NCI-H510A (cell line): Measurements from ENCODE around the gene KIF26B.

ENCODE experiments used
- DNase-seq: peaks from one replicate; lab custom pipeline; 2025; lab: John Stamatoyannopoulos, UW

Gene KIF26B

DNA sequence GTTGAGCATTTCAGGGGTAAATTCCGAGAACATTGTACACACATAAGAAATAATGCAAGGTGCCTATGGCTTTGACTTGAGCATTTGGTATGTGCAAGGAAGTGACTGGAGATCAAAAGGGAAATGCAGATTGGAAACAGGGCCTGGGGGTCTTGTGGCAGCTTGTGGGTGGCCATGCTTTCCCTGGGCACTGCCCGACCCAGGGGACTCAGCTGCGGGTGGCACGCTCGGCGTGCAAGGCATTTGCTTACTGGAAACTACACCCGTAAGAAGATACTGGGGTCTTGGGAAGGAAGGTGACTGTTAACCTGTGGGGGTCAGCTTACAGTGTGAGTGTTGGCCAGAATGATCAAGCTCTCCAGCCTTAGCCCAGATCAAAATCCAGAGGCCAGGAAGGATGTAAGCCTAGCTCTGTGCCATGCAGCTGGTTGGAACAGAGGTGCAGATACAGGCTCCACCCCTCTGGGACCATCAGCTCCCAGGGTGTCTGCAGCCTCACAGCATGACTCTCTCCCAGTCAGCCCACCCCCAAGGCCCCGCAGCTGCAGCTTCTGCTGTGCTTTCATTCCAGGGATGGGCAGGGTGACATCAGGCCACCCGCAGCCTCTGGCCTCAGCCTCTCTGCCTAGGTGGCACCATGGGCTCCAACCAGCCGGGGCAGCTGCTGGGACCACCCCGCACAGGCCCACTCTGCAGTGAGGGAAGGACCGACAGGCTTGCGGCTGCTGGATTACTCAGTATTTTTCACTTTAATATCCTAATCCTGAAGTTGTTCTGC, 55.1 kb downstream of the KIF26B start:
- DNase-seq, result no peak

DNA sequence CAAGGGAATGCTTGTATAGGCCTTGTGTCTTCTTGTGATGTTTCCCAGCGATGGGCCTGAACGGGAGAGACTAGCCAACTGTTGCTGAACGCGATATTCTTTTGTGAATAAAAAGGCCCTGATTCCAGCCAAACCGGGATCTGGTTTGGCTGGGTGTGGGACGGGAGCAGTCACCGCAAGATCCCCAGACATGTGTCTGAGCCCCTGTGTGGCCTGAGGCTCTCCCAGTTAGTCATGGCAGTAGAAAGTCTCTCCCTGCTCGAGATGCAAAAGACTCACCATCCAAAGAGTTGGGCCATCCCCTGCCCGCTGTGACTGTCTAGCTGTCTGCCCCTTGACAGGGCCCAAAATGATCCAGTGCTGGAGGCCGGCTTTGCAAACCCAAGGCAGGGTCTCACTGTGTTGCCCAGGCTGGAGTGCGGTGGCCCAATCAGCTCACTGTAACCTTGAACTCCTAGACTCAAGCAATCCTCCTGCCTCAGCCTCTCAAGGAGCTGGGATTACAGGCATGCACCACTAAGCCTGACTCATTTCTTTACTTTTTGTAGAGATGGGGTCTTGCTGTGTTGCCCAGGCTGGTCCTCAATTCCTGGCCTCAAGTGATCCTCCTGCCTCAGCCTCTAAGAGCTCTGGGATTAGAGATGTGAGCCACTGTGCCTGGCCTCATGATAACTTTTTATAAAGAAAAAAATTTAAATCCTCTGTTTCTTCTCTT, 56.4 kb downstream of the KIF26B start:
- DNase-seq, result no peak

DNA sequence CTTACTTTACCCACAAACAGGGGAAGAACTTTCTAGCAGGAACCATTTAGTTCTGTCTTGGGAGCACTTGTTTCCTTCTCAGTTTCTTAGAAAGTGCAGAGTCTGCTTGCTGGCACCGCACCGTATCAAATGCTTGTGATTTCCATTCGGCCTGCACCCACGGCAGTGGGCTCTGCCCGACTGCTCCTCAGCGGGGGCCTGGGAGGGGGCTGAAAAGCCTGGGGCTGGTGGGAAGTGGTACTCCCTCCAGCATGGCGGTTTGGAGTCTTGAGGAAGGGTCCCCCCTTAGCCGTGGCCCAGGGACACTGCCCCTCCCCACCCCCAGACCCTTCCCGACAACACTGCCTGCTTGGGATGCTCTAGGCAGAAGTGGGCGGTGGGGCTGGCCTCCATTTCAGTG, 57.0 kb downstream of the KIF26B start:
- no peak for DNase-seq

DNA sequence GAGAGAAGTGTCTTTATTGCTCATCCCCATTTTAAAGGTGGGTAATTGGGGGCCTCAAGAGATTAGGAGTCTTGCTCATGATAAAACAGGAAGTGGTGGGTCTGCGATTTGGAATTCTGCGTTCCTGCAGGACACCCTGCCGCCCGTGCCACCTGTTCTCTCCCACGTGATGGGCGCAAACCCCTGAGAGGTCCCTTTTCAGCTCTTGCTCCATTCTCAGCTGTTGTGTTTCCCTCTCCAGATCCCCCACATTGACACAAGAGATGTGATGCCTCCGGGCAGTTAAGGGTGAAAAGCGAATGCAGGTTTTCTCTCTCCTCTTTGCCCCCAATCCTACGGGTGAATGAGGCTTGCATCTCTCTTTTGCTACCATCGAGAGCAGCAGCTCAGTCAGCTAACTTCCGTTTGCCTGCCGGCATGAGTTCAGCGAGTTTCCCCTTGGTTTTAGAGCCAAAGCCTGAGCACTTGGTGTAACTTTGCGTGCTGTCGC, 57.5 kb downstream of the KIF26B start:
- no peak for DNase-seq

DNA sequence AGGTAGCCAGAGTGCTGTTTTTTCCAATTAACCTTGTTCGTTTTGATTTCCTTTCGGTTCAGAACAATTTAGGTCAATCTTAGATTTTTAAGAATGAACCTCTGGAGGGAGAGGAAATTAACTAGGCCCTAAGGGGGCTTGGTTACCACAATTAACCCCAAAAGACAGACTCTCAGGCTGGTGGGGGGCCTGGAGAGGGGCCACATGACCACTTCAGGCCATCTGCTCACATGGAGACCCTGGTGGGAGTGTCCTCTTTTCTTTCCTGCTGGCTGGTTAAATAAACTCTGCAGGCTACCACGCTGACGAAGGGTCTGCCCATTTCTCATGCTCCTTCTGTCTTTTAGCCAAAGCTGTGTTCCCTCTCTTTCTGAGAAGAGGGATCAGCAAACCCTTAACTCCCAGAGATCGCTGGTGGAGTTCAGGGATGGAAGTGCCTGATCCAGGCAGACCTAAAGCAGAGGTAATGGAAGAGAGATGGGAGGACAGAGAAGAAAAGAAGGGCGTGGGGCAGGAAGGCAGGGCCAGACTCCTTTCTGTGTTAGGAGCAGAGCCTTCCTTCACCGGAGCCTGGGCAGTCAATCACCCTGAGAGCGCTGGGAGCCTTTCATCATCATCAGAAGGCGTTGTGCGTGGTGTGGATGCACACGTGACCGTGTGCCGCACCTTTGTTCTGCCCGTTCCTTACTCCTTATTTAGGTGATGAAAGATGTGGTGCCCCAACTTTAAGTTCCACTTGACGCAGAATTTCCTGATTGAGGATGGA, 58.5 kb downstream of the KIF26B start:
- no peak for DNase-seq

DNA sequence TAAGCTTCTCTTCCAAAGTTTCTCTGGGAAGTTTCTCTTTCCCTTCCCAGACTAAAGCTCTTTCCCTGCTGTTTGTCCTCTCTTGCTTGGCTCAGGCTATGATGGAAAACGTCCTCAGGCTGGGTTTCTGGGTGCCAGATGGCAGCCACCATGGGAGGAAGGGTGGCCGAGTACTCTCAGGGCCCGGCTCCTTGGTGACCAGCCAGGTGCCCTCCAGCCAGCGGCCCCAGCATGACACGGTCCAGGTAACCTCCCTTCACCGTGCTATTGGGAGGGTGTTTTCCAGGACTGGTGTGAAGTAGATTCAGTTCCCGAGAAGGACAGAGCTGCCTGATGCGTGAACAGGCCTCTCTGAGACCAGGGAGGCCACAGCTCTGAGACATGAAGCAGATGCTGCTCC, 60.3 kb downstream of the KIF26B start:
- DNase-seq, result no peak

DNA sequence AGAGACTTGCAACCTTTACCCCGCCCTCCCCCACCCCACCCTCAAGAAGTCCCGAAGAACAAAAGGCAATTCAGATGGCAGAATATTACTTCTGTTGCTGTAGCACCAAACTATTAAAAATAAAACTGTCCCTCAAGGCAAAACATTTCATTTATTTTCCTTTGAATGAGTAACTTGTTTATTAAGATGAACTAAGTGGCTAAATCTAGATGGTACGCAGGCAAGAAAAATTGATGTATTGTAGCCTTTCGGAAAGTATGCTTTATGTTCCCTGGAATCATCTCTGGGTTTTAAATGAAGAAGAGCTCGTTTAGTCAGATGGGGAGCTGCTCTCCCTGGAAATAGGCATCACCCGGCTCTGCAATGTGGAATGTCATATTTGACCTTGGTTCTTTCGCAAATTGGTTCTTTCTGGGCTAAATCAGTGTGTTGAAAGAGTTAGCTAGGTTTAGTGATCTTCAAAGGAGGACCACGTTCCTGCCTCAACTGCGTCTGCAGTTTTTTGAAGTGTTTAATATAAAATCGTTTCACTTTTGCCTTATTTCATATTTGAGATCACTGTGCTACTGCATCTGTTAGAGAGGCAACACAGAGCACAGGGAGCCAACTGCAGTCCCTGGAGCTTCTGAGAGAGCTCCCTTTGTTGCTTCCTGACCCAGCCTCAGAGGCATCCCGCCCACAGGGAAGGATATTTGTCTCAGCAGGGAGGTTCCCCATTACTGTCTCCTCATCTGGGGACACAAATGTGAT, 61.8 kb downstream of the KIF26B start:
- DNase-seq, result no peak

DNA sequence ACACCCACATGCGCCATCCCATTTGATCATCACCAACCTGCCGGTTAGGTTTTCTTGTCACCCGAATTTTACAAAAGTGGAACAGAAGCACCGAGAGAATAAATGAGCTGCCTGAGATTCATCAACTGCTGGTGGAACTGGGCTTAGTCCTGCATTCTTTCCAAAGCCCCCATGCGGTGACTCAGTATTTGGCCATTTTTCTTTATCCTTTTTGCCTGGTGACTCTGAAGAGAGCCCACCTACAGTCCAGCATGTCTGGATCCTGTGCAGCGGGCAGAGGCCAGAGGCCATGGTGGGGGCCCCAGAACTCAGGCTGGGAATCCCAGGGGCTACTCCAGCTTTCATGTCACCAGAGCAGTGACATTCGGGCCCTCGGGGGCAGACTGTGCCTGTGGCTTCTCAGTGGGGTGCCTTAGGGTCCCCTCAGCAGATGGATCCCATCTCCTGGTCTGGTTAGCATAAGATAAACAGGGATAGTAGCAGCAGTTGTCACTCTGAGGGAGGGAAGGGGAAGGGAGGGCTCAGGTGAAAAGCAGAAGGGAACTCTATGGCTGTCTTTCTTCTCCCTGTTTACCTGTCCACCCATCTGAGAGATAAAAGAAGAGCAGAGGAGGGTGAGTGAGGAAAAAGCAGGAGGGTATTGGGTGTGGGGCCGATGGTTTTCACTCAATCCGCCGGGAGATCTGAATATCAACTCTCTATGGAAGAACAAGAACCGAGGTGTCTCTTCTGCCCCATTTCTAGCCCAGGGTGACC, 63.2 kb downstream of the KIF26B start:
- no peak for DNase-seq

DNA sequence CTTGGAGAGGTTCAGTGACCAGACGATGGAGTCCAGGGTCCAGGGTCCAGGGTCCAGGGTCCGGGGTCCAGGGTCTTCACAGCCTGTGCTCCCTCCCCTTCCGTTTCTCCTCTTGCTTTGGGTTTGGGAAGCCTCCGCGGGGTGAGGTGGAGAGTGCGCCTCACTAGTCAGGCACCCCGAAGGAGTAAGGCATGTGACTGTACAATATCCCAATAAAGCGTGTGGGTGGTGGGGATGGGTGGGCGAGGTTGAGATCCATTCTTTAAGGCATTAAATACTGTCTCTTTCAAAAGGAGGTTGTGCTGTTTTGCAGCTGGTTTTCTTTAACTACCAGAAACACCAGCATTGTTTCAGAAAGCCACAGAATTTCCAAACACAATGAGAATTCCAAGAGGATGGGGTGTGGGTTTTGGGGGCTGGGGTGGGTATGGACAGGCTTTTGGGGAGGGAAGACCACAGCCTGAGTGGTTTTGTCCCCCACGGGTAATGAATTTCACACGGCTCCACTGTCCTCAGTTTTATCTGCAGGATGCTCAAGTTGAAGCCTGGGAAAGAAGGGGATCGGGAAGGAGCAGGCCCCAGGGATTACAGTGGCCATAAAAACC, 65.7 kb downstream of the KIF26B start:
- DNase-seq, result no peak

DNA sequence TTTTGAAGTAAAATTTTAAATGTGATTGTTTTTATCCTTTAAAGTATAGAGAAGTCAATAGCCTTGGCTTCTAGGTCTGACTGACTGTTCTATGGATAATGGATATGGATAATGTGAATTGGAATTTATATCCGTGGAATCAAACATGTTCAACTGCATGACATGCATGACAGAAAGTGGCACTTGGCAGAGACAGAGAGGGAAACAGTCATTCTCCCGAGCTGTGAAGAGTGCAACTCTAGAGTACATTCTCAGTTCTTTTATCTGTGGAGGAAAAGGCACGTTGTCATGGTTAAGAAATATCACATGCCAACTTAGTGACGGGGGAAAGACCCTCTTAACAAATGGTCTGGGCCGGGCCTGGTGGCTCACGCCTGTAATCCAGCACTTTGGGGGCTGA, 67.0 kb downstream of the KIF26B start:
- no peak for DNase-seq

DNA sequence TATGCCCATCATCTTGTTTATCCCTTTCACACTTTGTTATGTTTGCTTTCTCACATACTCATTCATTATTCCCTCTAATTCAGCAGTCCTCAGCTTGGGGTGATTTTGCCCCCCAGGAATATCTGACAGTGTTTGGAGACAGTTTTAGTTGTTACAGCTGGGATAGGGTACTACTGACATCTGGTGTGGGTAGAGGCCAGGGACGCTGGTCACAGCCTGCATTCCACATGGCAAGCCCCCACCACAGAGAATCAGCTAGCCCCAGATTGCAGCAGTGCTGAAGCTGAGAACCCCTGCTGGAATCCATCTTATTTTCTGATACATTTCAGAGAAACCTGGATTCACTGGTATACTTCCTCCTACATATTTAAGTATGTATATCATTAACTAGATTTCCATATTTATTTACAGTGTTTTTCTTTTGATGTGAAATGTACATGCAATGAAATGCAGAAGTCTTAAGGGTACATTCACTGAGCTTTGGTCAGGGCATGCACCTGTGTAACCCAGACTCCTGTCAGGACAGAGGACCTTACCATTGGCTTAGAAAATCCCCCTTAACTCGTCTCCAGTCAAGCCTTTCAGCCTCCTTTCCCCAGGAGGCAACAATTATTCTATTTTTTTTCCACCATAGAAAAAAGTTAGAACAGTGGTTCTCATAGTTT, 68.3 kb downstream of the KIF26B start:
- DNase-seq, result no peak

DNA sequence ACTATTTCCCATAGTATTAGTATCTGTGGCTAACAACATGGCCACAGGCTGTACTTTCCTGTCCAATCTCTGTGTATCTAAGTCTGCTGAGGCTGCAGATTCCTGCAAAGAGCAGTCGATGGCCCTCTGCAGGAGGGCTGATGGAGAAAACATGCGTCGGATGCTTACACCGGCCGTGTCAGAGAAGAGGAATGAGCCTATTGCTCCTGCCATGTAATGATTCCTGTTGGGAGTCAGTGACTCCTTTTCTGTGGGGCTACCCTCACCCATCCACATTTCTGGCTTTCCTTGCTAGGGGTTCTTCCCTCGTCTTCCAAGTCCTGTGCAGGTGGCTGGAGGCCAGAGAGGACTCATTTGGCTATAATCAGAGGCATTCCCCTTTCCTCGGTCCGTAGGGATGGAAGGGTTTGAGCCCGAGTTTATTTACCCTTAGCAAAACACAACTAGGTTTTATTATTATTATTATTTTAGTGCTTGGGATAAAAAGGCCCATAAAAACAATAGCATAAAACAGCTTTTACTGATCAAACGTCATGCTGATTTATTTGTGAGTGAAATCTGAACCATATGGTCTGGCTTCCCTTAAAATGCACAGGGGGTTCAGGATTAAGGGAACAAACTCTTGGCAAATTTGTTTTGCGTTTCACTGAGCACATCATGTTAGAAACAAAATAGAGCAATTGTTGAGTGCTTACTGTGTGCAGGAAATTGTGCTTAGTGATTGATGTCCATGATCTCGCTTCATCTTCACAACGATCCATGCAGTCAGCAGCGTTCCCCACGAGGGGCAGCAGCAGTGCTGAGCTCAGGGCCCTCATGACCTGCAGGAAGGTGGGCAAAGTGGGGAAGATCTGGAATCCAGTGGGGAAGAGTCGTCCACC, 70.8 kb downstream of the KIF26B start:
- no peak for DNase-seq

DNA sequence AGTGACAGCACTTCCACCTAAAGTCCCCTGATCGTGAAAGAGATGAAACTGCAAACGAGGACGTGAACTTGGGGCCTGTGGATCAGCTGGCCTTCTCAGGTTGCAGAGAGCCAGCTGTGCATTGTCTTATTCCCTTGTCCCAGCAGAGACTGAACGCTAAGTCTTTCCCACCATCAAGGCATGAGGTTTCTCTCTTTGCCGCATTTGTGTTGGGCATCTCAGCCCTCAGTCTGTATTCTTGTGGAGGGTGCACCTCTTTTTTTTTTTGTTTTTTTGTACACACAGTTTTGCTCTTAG, 71.4 kb downstream of the KIF26B start:
- no peak for DNase-seq

DNA sequence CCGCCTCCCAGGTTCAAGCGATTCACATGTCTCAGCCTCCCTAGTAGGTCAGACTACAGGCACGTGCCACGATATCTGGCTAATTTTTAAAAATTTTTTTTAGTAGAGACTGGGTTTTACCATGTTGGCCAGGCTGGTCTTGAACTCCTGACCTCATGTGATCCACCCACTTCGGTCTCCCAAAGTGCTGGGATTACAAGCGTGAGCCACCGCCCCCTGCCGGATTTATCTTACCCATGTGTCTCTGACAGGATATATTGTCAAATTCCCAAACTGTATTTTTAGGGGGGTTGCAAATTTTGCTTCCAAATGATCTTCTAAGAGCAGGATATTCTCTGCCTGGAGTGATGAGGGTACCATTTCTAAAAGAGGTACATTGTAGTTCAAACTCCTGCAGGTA, 74.3 kb downstream of the KIF26B start:
- DNase-seq, result no peak

DNA sequence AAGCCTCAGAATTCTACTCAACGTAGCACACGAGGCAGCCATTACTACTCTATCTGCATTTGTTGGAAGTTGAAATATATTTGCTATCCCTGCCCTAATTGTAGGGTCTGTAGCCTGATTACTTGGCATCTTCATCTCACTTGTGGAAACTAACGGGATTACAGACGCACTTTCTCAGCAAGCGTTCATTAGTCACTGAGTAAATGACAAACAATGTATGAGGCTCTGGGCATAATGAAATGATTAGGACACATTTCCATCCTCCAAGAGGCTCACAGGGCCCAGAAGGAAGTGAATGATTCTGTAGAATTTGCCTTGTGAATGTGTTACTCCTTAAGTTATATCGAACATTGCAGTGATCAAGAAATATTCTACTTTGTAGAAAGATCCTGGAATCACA, 78.1 kb downstream of the KIF26B start:
- DNase-seq, result no peak

DNA sequence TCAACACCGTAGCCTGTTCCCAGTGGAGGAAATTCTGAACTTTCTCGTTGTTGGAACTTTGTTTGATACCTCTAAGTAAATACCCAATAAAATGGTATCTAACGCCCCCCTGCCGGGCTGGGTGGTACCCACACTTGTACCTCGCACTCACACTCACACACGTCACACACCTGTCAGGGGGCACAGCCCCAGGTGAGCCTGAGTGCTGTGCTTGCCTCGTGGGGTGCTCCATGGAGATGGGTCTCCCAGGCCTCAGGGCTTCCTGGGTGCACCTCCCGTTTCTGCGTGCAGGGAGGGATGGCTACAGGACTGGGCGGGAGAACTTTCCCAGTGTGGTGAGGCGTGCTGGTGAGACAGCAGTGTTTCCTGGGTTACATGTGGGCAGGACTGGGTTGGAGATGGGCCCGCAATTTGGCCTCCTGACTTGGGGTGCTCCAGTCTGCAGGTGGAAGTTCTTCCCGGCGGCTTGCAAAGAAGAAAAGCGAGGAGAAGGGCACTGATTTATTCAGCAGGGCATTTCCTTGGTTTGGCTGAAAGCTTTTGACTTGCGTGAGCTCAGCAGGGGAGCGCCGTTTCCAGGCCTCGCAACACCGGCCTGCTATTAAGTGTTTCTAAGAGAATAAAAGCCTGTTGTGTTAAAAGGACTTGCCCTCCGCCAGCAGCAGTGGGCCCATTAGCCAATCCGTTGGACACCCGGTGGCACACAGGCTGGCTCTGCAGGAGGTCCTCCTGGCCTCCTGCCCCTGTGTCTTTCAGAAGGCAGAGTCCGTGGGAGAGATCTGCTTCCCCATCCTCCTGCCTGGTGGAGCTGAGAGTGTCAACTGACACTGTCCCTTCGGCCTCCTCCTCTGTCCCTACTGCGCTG, 79.7 kb downstream of the KIF26B start:
- DNase-seq, result no peak

DNA sequence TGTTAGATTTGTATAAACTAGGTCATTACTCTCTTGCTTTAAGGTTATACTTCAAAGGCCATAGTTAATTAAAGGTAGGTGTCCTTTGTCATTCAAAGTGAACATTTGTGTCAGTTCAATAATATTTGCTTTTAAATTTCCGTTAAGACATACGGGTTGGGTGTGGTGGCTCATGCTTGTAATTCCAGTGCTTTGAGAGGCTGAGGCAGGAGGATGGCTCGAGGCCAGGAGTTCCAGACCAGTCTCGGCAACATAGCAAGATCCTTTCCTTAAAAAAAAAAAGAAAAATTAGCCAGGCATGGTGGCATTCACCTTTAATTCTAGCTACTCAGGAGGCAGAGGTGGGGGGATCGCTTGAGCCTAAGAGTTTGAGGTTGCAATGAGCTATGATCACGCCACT, 80.4 kb downstream of the KIF26B start:
- DNase-seq, result no peak

DNA sequence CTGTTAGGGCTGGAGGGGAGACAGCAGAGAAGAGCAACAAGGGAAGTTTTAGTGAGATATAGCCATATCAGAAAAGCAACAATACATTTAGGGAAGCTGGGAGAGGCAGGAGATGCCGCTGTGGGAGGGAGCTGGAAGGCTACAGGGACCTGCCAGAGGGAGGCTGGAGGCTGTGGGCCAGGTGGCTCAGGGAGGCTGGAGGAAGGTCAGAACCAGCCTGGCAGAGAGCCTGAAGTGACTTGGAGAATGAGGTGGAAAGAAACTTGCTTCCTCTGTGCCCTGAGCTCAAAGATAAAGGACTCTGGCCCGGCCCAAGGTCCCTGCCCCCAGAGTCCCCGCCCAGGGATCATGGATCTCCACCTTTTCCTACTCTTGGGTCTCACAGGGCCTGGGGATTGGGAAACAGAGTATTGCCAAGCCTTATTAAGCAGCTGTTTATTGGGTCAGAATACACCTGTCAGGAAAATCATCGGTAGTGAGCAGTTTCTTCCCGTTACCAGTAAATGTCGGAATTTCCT, 85.9 kb downstream of the KIF26B start:
- DNase-seq, result no peak
